ENCODE results near the gene ADRB2. TPM values are rescaled to one million over a fixed set of nuclear protein-coding genes. Genes with fewer than 3 reads are reported as not detected.
"Not testable (repeated sequence)": the region's sequence is repeated elsewhere in the genome, so short reads cannot be mapped to it uniquely, and the experiment has no call there.

Gene ADRB2
- total RNA-seq, 6 experiments from 2014 or later: 2.0 to 4.0 (median 3.7) TPM

- H3K4me1 Mint-ChIP-seq (ENCODE audit: low read depth): peaks cover 68% of the 10 kb centered on the region
- H3K4me3 Mint-ChIP-seq: no peak overlapping the region
- no peak for DNase-seq
- H3K36me3 Mint-ChIP-seq (ENCODE audit: low read depth): no peaks in the 10 kb centered on the region
- peaks cover 1% of the 10 kb centered on the region for H3K27me3 Mint-ChIP-seq (ENCODE audit: insufficient read depth)
- H3K9me3 Mint-ChIP-seq: no peaks in the 10 kb centered on the region
- no peak overlapping the region for H3K27ac Mint-ChIP-seq
- no peak for TF ChIP-seq CTCF (IDR thresholded peaks at IDR 0.05)
Observed at GRCh38 chr5:148796936-148797335, 29.5 kb upstream of the ADRB2 start.

GRCh38 chr5:148798786-148799185 lies 27.6 kb upstream of the ADRB2 start:
- peaks cover 62% of the 10 kb centered on the region for H3K4me1 Mint-ChIP-seq (ENCODE audit: low read depth)
- H3K9me3 Mint-ChIP-seq: no peaks in the 10 kb centered on the region
- no peaks in the 10 kb centered on the region for H3K36me3 Mint-ChIP-seq (ENCODE audit: low read depth)
- no peak for TF ChIP-seq CTCF (IDR thresholded peaks at IDR 0.05)
- H3K27ac Mint-ChIP-seq: peak overlapping the region; percentile 53
- 0 out of 2 replicates have a peak overlapping the region, but pooled peaks have one; percentile 11 for H3K4me3 Mint-ChIP-seq
- H3K27me3 Mint-ChIP-seq (ENCODE audit: insufficient read depth): no peaks in the 10 kb centered on the region; the same call in 1 of the 2 replicates
- DNase-seq: peak; percentile 17

- peak overlapping the region; percentile 69 for H3K27ac Mint-ChIP-seq
- no peaks in the 10 kb centered on the region for H3K9me3 Mint-ChIP-seq
- DNase-seq: peak; percentile 20
- H3K4me1 Mint-ChIP-seq (ENCODE audit: low read depth): peaks cover 61% of the 10 kb centered on the region
- TF ChIP-seq CTCF (IDR thresholded peaks at IDR 0.05): no peak
- no peaks in the 10 kb centered on the region for H3K36me3 Mint-ChIP-seq (ENCODE audit: low read depth)
- peak overlapping the region; percentile 28; the same call in 1 of the 2 replicates for H3K4me3 Mint-ChIP-seq
- H3K27me3 Mint-ChIP-seq (ENCODE audit: insufficient read depth): no peaks in the 10 kb centered on the region; the same call in 1 of the 2 replicates
Observed at GRCh38 chr5:148799737-148800527, 26.5 kb upstream of the ADRB2 start.

GRCh38 chr5:148801682-148802276 lies 24.6 kb upstream of the ADRB2 start:
- no peak for DNase-seq
- Mint-ChIP-seq H3K4me3 (no peak overlapping the region), H3K9me3 (no peaks in the 10 kb centered on the region), H3K4me1 (ENCODE audit: low read depth) (peaks cover 67% of the 10 kb centered on the region), H3K27me3 (ENCODE audit: insufficient read depth) (no peaks in the 10 kb centered on the region; the same call in 1 of the 2 replicates), H3K27ac (no peak overlapping the region), H3K36me3 (ENCODE audit: low read depth) (no peaks in the 10 kb centered on the region)
- no peak for TF ChIP-seq CTCF (IDR thresholded peaks at IDR 0.05)

GRCh38 chr5:148803451-148803850 lies 23.0 kb upstream of the ADRB2 start:
- H3K4me3 Mint-ChIP-seq; H3K36me3 Mint-ChIP-seq (ENCODE audit: low read depth); H3K27me3 Mint-ChIP-seq (ENCODE audit: insufficient read depth); H3K9me3 Mint-ChIP-seq; DNase-seq; H3K27ac Mint-ChIP-seq: not testable (repeated sequence)
- H3K4me1 Mint-ChIP-seq (ENCODE audit: low read depth): peaks cover 74% of the 10 kb centered on the region

- H3K27ac Mint-ChIP-seq: no peak overlapping the region
- no peaks in the 10 kb centered on the region for H3K9me3 Mint-ChIP-seq
- H3K27me3 Mint-ChIP-seq (ENCODE audit: insufficient read depth): no peaks in the 10 kb centered on the region; the same call in 1 of the 2 replicates
- DNase-seq: no peak
- H3K4me3 Mint-ChIP-seq: no peak overlapping the region
- no peaks in the 10 kb centered on the region for H3K36me3 Mint-ChIP-seq (ENCODE audit: low read depth)
- TF ChIP-seq CTCF (IDR thresholded peaks at IDR 0.05): no peak
- H3K4me1 Mint-ChIP-seq (ENCODE audit: low read depth): peaks cover 74% of the 10 kb centered on the region
Observed at GRCh38 chr5:148804393-148804792, 22.0 kb upstream of the ADRB2 start.
